Activated T-cell treated with anti-CD3 and anti-CD28 coated beads for 4 hours (primary cell): Measurements from ENCODE around the gene TPRA1.

ENCODE experiments used
- DNase-seq: peaks from one replicate; pipeline ENCODE4 v3.0.0-alpha.2; 2020

The TPRA1 gene

GRCh38 chr3:127590593-127591465, at the start of gene TPRA1:
TPRA1 (minus strand) TSS chr3:127590733; CDS start chr3:127580146, 10,587 bp downstream.
- peak; percentile 61 for DNase-seq

GRCh38 chr3:127640042-127640355, 49.5 kb upstream of the TPRA1 start:
- no peak for DNase-seq

DNA sequence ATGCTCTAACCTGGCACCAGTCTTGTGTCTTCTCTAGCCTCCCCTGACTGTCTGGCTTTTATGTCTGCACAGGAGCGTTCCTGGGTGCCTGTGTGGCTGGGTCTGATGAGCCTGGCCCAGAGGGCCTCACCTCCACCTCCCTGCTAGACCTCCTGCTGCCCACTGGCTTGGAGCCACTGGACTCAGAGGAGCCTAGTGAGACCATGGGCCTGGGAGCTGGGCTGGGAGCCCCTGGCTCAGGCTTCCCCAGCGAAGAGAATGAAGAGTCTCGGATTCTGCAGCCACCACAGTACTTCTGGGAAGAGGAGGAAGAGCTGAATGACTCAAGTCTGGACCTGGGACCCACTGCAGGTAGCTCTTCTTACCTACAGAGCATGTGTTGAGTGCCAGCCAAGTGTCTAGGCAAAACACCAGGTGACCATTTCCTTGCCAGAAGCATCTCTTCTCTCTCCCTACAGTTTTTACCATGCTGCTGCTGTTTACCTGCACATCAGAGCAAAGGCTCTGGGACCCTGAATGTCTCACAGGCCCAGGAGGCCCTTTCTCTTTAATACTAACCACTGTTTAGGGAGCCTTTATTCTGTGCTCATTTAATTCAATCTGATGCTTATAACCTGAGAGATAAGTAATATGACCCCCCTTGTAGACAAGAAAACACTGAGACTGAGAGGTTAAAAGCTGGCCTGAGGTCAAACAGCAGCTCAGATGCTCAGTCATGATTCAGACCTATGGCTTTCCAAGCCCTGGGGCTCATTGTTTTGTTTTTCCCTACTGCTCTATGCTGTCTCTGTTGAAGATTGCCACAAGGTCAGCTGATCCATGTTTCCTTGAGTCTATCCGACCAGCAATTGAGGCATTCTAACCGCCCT, 48.9 kb upstream of the TPRA1 start:
- no peak for DNase-seq

GRCh38 chr3:127637971-127638370, 47.4 kb upstream of the TPRA1 start:
- DNase-seq: no peak

DNA sequence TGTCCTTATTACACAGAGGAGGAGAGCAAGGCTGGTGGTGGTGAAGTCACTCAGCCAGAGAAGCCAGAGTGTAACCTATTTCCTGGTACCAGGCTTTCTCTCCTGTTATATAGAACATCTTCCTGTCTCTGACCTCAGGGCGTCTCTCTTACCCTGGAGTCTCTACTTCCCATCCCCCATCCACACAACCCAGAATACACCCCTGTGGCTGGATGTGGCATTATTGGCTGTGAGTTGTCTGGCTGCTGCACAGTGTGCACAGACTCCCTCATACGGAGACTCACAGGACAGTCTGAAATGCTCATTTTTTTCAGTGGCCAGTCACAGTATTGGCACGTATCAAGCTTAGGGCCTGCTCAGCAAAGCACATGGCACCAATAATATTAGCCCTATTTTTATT, 47.0 kb upstream of the TPRA1 start:
- no peak for DNase-seq

GRCh38 chr3:127634653-127635052, 44.1 kb upstream of the TPRA1 start:
- no peak for DNase-seq

GRCh38 chr3:127632035-127632820, 41.7 kb upstream of the TPRA1 start:
- no peak for DNase-seq

GRCh38 chr3:127630811-127631714, 40.5 kb upstream of the TPRA1 start:
- no peak for DNase-seq

- DNase-seq: peak; percentile 62
These were observed 39.2 kb upstream of the TPRA1 start for GRCh38 chr3:127629467-127630403.

- peak; percentile 22 for DNase-seq
These were observed 38.4 kb upstream of the TPRA1 start, which contains the start of gene PODXL2 for GRCh38 chr3:127628788-127629466. PODXL2 (plus strand) TSS chr3:127629185; CDS start chr3:127629220, 35 bp downstream.

DNA sequence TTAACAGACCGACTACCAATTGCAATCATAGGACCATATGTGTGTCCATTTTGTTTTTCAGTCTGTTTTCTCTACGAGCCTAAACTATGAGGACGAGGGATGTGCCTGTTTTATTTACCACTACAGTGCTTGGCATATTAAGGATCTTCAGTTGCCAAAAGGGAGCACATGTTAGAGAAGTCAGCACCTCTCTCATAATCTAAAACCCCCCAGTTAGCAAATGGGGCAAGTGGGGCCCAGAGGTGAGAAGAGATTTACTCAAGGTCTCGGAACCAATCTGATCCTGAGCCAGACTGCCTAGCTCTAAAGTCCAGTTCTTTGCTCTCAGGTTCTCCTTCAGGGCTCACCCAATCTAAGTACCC, 37.9 kb upstream of the TPRA1 start:
- DNase-seq: no peak

DNA sequence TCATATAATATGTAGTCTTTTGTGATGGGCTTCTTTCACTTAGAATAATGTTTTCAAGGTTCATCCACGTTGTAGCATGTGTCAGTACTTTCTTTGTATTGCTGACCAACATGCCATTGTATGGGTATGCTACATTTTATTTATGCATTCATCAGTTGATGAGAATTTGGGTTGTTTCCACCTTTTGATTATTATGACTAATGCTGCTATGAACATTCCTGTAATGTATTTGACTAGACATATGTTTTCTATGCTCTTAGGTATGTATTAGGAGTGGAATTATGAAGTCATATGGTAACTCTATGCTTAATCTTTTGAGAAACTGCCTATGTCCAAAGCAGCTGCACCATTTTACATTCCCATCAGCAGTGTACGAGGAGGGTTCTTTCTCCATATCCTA, 35.3 kb upstream of the TPRA1 start:
- no peak for DNase-seq

- no peak for DNase-seq
These were observed 33.5 kb upstream of the TPRA1 start for GRCh38 chr3:127624063-127624462.

- DNase-seq: no peak
These were observed 32.4 kb upstream of the TPRA1 start for GRCh38 chr3:127622772-127623576.

GRCh38 chr3:127622031-127622430, 31.5 kb upstream of the TPRA1 start:
- DNase-seq: no peak

GRCh38 chr3:127620637-127621375, 30.3 kb upstream of the TPRA1 start:
- no peak for DNase-seq

GRCh38 chr3:127618891-127619290, 28.4 kb upstream of the TPRA1 start:
- no peak for DNase-seq

GRCh38 chr3:127616836-127617605, 26.5 kb upstream of the TPRA1 start:
- DNase-seq: no peak
